ENCODE results near the gene NRN1L.

The NRN1L gene

GRCh38 chr16:67930191-67930590 lies 45.5 kb downstream of the NRN1L start:
- H3K36me3 ChIP-seq (ENCODE audit: insufficient read depth), result no peaks in the 10 kb centered on the region
- no peaks in the 10 kb centered on the region for H3K27me3 ChIP-seq (ENCODE audit: insufficient read depth, low read depth)
- H4K20me1 ChIP-seq (ENCODE audit: insufficient read depth), result no peaks in the 10 kb centered on the region
- H3K9ac ChIP-seq, result no peak overlapping the region
- no peak overlapping the region for H3K4me3 ChIP-seq (IDR thresholded peaks at IDR 0.05; ENCODE audit: insufficient read depth, low read depth, low read length)
- H3K4me1 ChIP-seq (ENCODE audit: low read depth, poor library complexity, severe bottlenecking), result peaks cover 3% of the 10 kb centered on the region
- H2AFZ ChIP-seq (ENCODE audit: low read depth), result no peak overlapping the region
- no peak overlapping the region for H3K4me2 ChIP-seq
- H3K79me2 ChIP-seq (ENCODE audit: insufficient read depth, low read depth), result peaks cover 3% of the 10 kb centered on the region; the same call in 1 of the 2 replicates
- no peak for TF ChIP-seq CTCF (conservative IDR thresholded peaks at IDR 0.05; ENCODE audit: low read depth, low read length)
- H3K27ac ChIP-seq, result no peak overlapping the region

- no peak overlapping the region for H3K9ac ChIP-seq
- H3K36me3 ChIP-seq (ENCODE audit: insufficient read depth), result no peaks in the 10 kb centered on the region
- H2AFZ ChIP-seq (ENCODE audit: low read depth), result no peak overlapping the region
- no peak overlapping the region for H3K4me3 ChIP-seq (IDR thresholded peaks at IDR 0.05; ENCODE audit: insufficient read depth, low read depth, low read length)
- no peak for TF ChIP-seq CTCF (conservative IDR thresholded peaks at IDR 0.05; ENCODE audit: low read depth, low read length)
- H3K4me2 ChIP-seq, result no peak overlapping the region
- H3K4me1 ChIP-seq (ENCODE audit: low read depth, poor library complexity, severe bottlenecking), result peaks cover 7% of the 10 kb centered on the region
- H3K27me3 ChIP-seq (ENCODE audit: insufficient read depth, low read depth), result no peaks in the 10 kb centered on the region
- H3K27ac ChIP-seq, result no peak overlapping the region
- H4K20me1 ChIP-seq (ENCODE audit: insufficient read depth), result no peaks in the 10 kb centered on the region
- peaks cover 5% of the 10 kb centered on the region; the same call in 1 of the 2 replicates for H3K79me2 ChIP-seq (ENCODE audit: insufficient read depth, low read depth)
Measured at GRCh38 chr16:67930678-67931211, 46.1 kb downstream of the NRN1L start.

GRCh38 chr16:67931712-67932461 lies 47.2 kb downstream of the NRN1L start, which contains the start of gene CTRL:
TSS of gene CTRL (minus strand) at chr16:67931862. CDS start at chr16:67931852, 10 bp downstream.
- no peak for TF ChIP-seq CTCF (conservative IDR thresholded peaks at IDR 0.05; ENCODE audit: low read depth, low read length)
- no peaks in the 10 kb centered on the region for H3K36me3 ChIP-seq (ENCODE audit: insufficient read depth)
- H4K20me1 ChIP-seq (ENCODE audit: insufficient read depth), result no peaks in the 10 kb centered on the region

GRCh38 chr16:67932462-67932840 lies 47.8 kb downstream of the NRN1L start:
- no peaks in the 10 kb centered on the region for H3K27me3 ChIP-seq (ENCODE audit: insufficient read depth, low read depth)
- H2AFZ ChIP-seq (ENCODE audit: low read depth), result no peak overlapping the region
- H4K20me1 ChIP-seq (ENCODE audit: insufficient read depth), result no peaks in the 10 kb centered on the region
- H3K36me3 ChIP-seq (ENCODE audit: insufficient read depth), result no peaks in the 10 kb centered on the region
- no peak overlapping the region; the same call in 1 of the 2 replicates for H3K27ac ChIP-seq
- no peak overlapping the region for H3K4me2 ChIP-seq
- peaks cover 13% of the 10 kb centered on the region for H3K4me1 ChIP-seq (ENCODE audit: low read depth, poor library complexity, severe bottlenecking)
- H3K4me3 ChIP-seq (IDR thresholded peaks at IDR 0.05; ENCODE audit: insufficient read depth, low read depth, low read length), result no peak overlapping the region
- peaks cover 12% of the 10 kb centered on the region; the same call in 1 of the 2 replicates for H3K79me2 ChIP-seq (ENCODE audit: insufficient read depth, low read depth)
- H3K9ac ChIP-seq, result no peak overlapping the region
- no peak for TF ChIP-seq CTCF (conservative IDR thresholded peaks at IDR 0.05; ENCODE audit: low read depth, low read length)

More at GRCh38 chr16:67931712-67932461, 47.2 kb downstream of the NRN1L start, which contains the start of gene CTRL:
- Histone ChIP-seq H3K4me3 (IDR thresholded peaks at IDR 0.05; ENCODE audit: insufficient read depth, low read depth, low read length) (no peak within 1 kb of the TSS), H3K79me2 (ENCODE audit: insufficient read depth, low read depth) (peaks cover 12% of the 10 kb centered on the region; the same call in 1 of the 2 replicates), H3K9ac (no peak within 1 kb of the TSS), H3K27ac (no peak within 1 kb of the TSS; the same call in 1 of the 2 replicates), H3K4me1 (ENCODE audit: low read depth, poor library complexity, severe bottlenecking) (peaks cover 7% of the 10 kb centered on the region), H3K4me2 (no peak within 1 kb of the TSS), H3K27me3 (ENCODE audit: insufficient read depth, low read depth) (no peaks in the 10 kb centered on the region), H2AFZ (ENCODE audit: low read depth) (no peak within 1 kb of the TSS)
